ENCODE data around the gene LINGO3. TPM values are rescaled to one million over a fixed set of nuclear protein-coding genes. Genes with fewer than 3 reads are reported as not detected.
"Not testable (repeated sequence)": the region's sequence is repeated elsewhere in the genome, so short reads cannot be mapped to it uniquely, and the experiment has no call there.

LINGO3 gene
- total RNA-seq, result not detected

- ATAC-seq (no peak), DNase-seq (ENCODE audit: low spot score) (no peak)
- intact Hi-C loops (cut with DNase I), result no loop called here
Measured at GRCh38 chr19:2308114-2308556, at the start of gene LINGO3. Gene LINGO3, minus strand, starts transcription at chr19:2308154. Its CDS starts 16,378 bp downstream, at chr19:2291776.

- intact Hi-C loops (cut with DNase I), result no loop called here
- DNase-seq (ENCODE audit: low spot score) (no peak), ATAC-seq (no peak)
Measured at GRCh38 chr19:2356036-2356646, 48.2 kb upstream of the LINGO3 start.

- ATAC-seq (no peak), DNase-seq (ENCODE audit: low spot score) (no peak)
- intact Hi-C loops (cut with DNase I), result no loop called here
Measured at GRCh38 chr19:2355168-2356035, 47.4 kb upstream of the LINGO3 start.

- intact Hi-C loops (cut with DNase I), result no loop called here
- ATAC-seq (no peak), DNase-seq (ENCODE audit: low spot score) (no peak)
Measured at GRCh38 chr19:2354670-2355069, 46.7 kb upstream of the LINGO3 start.

GRCh38 chr19:2353887-2354592 is 46.1 kb upstream of the LINGO3 start:
- ATAC-seq (no peak), DNase-seq (ENCODE audit: low spot score) (no peak)

GRCh38 chr19:2353159-2353886 is 45.4 kb upstream of the LINGO3 start:
- intact Hi-C loops (cut with DNase I), result no loop called here
- peak; percentile 40 for ATAC-seq

More at GRCh38 chr19:2353887-2354592, 46.1 kb upstream of the LINGO3 start:
- intact Hi-C loops (cut with DNase I), result no loop called here

GRCh38 chr19:2352121-2352520 is 44.2 kb upstream of the LINGO3 start:
- DNase-seq (ENCODE audit: low spot score), result no peak
- ATAC-seq, result no peak
- intact Hi-C loops (cut with DNase I), result no loop called here

More at GRCh38 chr19:2353159-2353886, 45.4 kb upstream of the LINGO3 start:
- no peak for DNase-seq (ENCODE audit: low spot score)

GRCh38 chr19:2351591-2351990 is 43.6 kb upstream of the LINGO3 start:
- ATAC-seq (no peak), DNase-seq (ENCODE audit: low spot score) (no peak)
- intact Hi-C loops (cut with DNase I), result no loop called here

GRCh38 chr19:2350656-2351055 is 42.7 kb upstream of the LINGO3 start:
- ATAC-seq, result no peak
- intact Hi-C loops (cut with DNase I), result no loop called here
- no peak for DNase-seq (ENCODE audit: low spot score)

- intact Hi-C loops (cut with DNase I); ATAC-seq; DNase-seq (ENCODE audit: low spot score): not testable (repeated sequence)
Measured at GRCh38 chr19:2349818-2350217, 41.9 kb upstream of the LINGO3 start.

GRCh38 chr19:2345794-2346663 is 38.1 kb upstream of the LINGO3 start:
- no peak for DNase-seq (ENCODE audit: low spot score)
- peak; percentile 72 for ATAC-seq
- intact Hi-C loops (cut with DNase I), result no loop called here

GRCh38 chr19:2345076-2345475 is 37.1 kb upstream of the LINGO3 start:
- no peak for ATAC-seq
- no peak for DNase-seq (ENCODE audit: low spot score)
- intact Hi-C loops (cut with DNase I), result no loop called here

- intact Hi-C loops (cut with DNase I), result no loop called here
- no peak for ATAC-seq
- DNase-seq (ENCODE audit: low spot score), result no peak
Measured at GRCh38 chr19:2344381-2344870, 36.5 kb upstream of the LINGO3 start.

GRCh38 chr19:2343289-2343982 is 35.5 kb upstream of the LINGO3 start:
- DNase-seq (ENCODE audit: low spot score) (no peak), ATAC-seq (no peak)
- intact Hi-C loops (cut with DNase I), result no loop called here

GRCh38 chr19:2342656-2343288 is 34.8 kb upstream of the LINGO3 start:
- ATAC-seq, result no peak
- intact Hi-C loops (cut with DNase I), result no loop called here

GRCh38 chr19:2341982-2342381 is 34.0 kb upstream of the LINGO3 start:
- ATAC-seq, result no peak
- intact Hi-C loops (cut with DNase I), result no loop called here
- no peak for DNase-seq (ENCODE audit: low spot score)

More at GRCh38 chr19:2342656-2343288, 34.8 kb upstream of the LINGO3 start:
- DNase-seq (ENCODE audit: low spot score), result no peak

GRCh38 chr19:2341244-2341751 is 33.3 kb upstream of the LINGO3 start:
- ATAC-seq (no peak), DNase-seq (ENCODE audit: low spot score) (no peak)
- intact Hi-C loops (cut with DNase I), result no loop called here
